Fibroblast of villous mesenchyme (primary cell): ENCODE measurements around the gene TMEM62. TPM values are rescaled to one million over a fixed set of nuclear protein-coding genes. Genes with fewer than 3 reads are reported as not detected.
A peak's percentile ranks its signal among the peaks of the same experiment; 100 is the strongest.
"Not testable (repeated sequence)": the region's sequence is repeated elsewhere in the genome, so short reads cannot be mapped to it uniquely, and the experiment has no call there.

Experiments used
- DNase-seq: peaks from one replicate; pipeline ENCODE4 v3.0.0-alpha.2; 2010; ENCODE audit warnings: low read depth
- H3K4me3 ChIP-seq: 2 replicates; pipeline ENCODE4 v1.5.1; 2011; ENCODE audit warnings: low read depth, mild to moderate bottlenecking, low read length
- CTCF ChIP-seq: IDR thresholded peaks from 2 replicates; pipeline ENCODE4 v1.5.1; 2012; ENCODE audit warnings: low read depth, mild to moderate bottlenecking, low read length; ENCODE audit not compliant: insufficient read depth
- total RNA-seq: library from RNA; depleted of rRNA; stranded (reverse); fragments of >200 nt; gene quantifications from 2 replicates; pipeline ENCODE4 v1.2.3, GENCODE V29; 2012

Gene TMEM62
- total RNA-seq, 1 donor = 16.8 TPM

GRCh38 chr15:43150191-43150929, 17.0 kb downstream of the TMEM62 start:
- no peak overlapping the region for H3K4me3 ChIP-seq
- DNase-seq = peak; percentile 80
- no peak for TF ChIP-seq CTCF

GRCh38 chr15:43151688-43152087, 18.3 kb downstream of the TMEM62 start:
- H3K4me3 ChIP-seq = no peak overlapping the region
- no peak for TF ChIP-seq CTCF
- DNase-seq = no peak

GRCh38 chr15:43153269-43153668, 19.9 kb downstream of the TMEM62 start:
- no peak for DNase-seq
- no peak overlapping the region for H3K4me3 ChIP-seq
- TF ChIP-seq CTCF = no peak

GRCh38 chr15:43165801-43166325, 32.5 kb downstream of the TMEM62 start:
- DNase-seq = peak; percentile 31
- no peak overlapping the region for H3K4me3 ChIP-seq
- no peak for TF ChIP-seq CTCF

GRCh38 chr15:43167261-43167660, 33.9 kb downstream of the TMEM62 start:
- not testable (repeated sequence) for DNase-seq, H3K4me3 ChIP-seq

GRCh38 chr15:43168192-43169107, 35.1 kb downstream of the TMEM62 start:
- TF ChIP-seq CTCF = no peak
- DNase-seq = no peak

GRCh38 chr15:43169888-43170287, 36.5 kb downstream of the TMEM62 start:
- no peak overlapping the region for H3K4me3 ChIP-seq
- TF ChIP-seq CTCF = no peak
- no peak for DNase-seq

More at GRCh38 chr15:43168192-43169107, 35.1 kb downstream of the TMEM62 start:
- H3K4me3 ChIP-seq = no peak overlapping the region

GRCh38 chr15:43175656-43176309, 42.4 kb downstream of the TMEM62 start:
- H3K4me3 ChIP-seq, DNase-seq: not testable (repeated sequence)

- not testable (repeated sequence) for H3K4me3 ChIP-seq, DNase-seq
Observed at GRCh38 chr15:43177147-43177546, 43.8 kb downstream of the TMEM62 start.
